Dermis microvascular lymphatic vessel endothelial cell (primary cell): ENCODE data around the gene ESX1. TPM values are rescaled to one million over a fixed set of nuclear protein-coding genes. Genes with fewer than 3 reads are reported as not detected.
"Not testable (repeated sequence)": the region's sequence is repeated elsewhere in the genome, so short reads cannot be mapped to it uniquely, and the experiment has no call there.

Experiments
- DNase-seq, 2 donors: peaks; one replicate each; pipeline versions ENCODE4 v3.0.0 to v3.0.0-alpha.2; 2010; ENCODE audit warnings: low read depth in 2 of 2
- total RNA-seq: library from RNA; depleted of rRNA; stranded (reverse); fragments of >200 nt; gene quantifications from 2 replicates; pipeline ENCODE4 v1.2.1, GENCODE V29; 2014

The ESX1 gene
- under 0.01 and 0.13 TPM in 2 replicates for total RNA-seq

DNA sequence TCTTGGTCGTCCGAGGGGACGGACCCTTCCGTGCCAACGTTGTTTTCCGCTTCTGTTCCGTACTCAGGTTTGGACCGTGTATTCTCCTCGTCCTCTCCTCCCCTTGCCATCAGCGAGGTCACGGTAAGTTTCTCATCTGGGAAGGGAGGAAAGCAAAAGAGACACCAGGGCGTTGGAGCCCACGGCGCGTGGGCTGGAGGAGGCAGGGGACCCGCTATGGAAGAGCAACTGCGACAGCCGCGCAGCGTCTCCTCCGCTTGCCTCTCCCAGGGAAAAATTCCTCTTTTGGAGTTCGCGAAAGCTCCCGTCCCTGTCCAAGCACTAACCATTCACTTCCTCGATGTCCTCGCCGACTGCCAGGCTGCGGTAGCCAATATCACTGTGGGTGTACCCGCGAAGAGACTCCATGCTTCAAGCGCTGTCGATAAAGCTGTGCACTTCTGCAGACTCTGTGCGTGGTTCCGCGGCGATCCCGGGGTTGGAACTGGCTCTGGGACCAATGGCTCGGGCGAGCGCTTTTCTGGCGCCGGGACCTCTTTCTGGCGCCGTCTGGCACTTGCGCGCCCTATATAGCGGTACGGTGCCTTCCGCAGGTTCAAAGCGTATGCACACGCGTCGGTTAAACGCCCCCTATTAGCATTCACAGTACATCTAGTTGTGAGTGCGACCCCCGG is at the start of gene ESX1:
Gene ESX1 (minus strand): TSS at position 492 of the 674 bp plus-strand sequence. CDS start 84 bp downstream, at position 408.
- DNase-seq = peak in 1 of 2 donors; percentile 37

DNA sequence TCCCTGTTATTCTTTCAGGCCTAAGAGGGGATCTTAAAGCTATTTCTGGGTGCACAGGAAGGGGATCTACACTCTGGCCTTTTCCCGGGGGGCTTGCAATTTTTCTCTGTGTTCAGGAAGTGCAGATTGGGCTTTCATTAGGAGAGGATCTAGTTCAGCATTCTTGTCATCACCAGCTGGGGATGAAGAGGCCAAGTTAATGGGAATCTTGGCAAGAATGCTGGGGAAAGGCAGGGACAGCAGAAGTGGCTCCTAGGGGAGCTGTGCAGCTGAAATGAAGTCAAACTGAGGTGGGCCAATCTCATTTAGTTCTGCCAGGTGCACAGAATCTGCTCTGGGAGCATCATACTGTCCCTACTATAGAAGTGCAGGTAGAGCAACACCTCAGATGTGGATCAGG is 40.9 kb upstream of the ESX1 start:
- DNase-seq = no peak

DNA sequence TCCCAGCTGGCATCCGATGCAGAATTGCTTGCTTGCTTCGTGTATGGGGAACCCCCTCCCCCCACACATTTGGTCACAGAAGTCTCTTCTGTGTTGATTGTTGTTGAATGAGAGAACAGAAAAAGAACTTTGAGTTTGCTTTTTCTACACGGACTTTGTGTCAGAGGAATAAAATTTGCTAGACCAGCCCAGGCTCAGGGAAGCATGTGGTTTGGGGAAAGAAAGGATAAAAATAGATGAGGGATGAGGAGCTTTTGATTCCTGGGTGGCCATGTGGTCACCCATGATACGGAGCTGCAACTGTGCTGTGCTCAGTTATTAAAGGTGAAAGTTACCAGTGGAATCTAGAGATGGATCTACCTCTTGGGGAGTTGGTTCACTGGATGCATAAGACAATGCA is 34.2 kb upstream of the ESX1 start:
- no peak for DNase-seq

DNA sequence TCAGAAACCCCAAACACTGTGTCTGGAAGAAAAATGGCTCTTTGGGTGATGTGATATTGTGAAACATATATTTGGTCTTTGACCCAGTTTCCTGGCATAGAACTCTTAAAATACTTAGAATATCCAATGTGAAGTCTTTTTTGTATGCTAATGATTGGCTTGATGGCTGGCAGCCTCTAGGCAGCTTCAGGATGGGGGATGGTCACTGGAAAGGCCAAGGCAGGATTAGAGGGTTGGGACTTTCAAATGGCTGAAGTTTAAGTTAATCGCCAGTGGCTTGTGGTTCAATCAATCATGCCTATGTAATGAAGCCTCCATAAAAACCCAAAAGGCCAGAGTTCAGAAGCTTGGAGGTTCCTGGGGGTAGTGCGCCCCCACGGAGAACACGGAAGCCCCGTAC is 33.5 kb upstream of the ESX1 start:
- no peak for DNase-seq

DNA sequence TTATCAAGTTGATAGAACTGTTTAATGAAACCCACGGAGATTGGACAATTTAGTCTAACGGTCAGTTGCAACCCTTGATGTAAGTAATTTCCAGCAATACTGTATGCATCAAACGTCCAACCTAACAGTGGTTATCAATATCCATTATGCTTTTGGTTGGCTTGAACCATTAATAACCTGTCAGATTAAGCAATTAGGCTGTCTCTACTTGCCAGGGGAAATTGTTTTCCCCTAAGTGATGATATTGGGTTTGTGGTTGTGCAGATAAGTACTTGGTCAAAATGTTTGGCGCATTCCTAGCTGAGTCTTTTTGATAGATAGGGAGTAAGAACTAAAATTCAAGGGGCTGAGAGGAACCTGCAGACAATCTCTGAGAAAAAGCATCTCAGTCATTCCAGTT is 30.5 kb upstream of the ESX1 start:
- no peak for DNase-seq

DNA sequence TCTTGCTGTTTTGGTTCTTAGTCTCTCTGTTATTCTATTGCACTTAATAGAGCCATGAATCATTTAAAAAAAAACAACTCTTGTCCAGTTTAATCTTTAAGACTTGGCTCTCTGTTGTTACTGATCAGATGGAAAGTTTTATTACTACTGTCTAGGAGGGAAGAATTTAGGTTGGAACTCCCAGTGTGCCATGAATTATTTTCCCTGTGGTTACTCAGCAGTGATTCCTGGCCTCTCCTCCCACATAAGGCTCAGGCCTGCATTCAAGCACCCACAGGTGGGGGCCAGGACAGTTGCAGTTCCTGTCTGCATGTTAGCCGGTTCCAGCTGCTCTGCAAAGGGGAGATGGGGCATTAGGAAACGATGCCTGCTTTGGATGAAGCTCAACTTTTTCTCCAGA is 29.8 kb upstream of the ESX1 start:
- no peak for DNase-seq

DNA sequence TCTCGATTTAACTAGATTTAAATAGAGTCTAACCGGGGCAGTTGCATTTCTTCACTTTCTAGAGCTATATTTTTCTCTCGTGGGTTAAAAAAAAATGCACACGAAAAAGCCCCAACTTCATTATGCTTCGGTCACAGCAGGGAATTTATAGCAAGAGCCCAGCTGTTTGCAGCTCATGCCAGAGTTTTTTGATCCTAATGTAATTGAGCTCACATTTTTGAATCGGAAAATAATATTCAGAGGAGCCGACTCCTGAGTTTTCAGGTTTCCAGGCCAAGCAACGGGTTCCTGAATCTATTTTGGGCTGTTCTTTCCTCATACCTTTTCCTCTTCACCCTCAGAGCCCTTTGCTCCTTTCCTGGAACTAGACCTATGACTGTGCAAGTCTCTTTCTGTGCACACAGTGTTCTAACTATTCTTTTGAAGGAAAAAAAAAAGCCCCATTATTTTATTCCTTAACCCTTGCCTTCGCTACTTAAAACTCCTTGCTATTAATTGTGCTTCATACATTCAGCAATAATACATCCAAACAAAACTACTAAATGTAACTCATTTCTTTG is 27.5 kb upstream of the ESX1 start:
- DNase-seq = peak in 1 of 2 donors; percentile 24

DNA sequence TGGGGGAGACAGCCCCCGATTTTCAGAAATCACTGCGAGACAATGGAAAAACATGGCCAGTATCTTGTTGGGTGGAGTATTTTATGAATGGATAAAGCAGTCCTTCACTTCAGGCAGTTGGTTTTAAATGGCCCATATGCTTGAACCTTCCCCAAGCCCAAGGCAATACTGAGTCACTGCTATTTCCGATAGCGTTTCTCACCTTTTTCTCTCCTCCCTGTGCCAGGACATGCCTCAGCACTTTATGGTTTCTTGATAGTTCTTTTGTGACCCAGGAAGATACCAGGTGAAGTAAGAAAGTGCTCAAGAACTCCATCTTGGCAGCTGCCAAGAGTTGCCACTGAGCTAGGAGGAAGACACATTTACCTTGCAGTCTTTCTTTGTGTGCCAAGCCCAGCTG is 26.8 kb upstream of the ESX1 start:
- DNase-seq = no peak

DNA sequence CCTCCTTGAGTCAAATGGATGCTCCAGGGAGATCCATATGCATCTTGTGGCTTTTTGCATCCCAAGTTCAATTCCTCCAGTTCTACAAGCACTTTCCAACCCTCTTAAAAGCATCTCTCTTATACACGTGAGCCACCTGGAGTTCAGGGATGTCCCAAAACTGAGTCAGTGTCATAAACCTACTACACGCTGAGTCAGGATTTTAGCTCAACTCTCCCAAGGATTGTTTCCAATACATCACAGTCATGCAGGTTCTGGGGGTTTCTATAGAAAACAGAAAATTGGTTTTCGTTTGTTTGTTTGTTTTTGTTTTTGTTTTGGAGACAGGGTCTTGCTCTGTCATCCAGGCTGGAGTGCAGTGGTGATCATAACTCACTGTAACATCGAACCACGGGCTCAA is 25.9 kb upstream of the ESX1 start:
- no peak for DNase-seq

DNA sequence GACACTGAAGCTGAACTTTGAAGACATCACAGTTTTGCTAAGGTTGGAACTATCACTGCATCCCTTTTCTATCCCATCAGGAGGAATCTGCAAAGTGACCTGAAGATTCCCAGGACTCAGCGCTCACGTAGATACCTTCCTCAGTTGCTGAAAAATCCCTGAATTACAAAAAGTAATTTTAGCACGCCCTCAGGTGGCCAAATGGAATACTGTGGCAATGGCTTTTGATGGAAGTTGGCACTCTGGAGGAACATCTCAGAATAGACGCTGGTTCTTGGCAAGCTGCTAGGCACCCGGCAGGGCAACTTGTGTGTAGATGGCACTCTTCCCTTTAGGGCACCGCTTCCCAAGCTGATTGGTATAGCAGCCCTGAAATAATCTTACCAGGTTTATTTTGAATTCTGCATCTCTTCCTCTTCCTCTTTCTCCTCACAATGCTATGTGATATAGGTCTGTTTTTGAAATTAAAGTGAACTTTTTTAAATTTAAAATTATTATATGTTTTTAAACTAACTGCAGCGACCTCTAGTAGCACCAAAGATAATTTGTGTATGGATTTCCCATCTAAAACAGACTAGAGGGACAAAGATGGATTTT is 16.3 kb upstream of the ESX1 start:
- DNase-seq = peak in 1 of 2 donors; percentile 49

DNA sequence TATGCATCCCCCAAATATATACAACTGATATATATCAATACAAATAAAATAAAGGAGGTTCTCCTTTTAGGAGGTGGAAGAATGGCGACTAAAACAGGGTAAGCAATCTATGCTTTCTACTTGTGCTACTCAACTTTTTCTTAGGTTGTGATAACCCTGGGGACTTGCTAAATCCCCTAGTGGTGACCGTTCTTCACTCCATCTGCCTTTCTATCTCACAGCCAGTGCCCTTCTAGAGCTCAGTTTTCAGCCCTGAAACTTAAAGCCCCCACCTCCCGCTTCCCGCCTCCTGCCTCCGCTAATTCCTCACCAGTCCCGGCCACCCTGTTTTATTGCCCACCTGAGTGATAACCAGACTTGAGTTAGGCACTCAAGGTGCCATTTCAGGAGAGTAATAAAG is 15.5 kb upstream of the ESX1 start:
- DNase-seq = no peak

DNA sequence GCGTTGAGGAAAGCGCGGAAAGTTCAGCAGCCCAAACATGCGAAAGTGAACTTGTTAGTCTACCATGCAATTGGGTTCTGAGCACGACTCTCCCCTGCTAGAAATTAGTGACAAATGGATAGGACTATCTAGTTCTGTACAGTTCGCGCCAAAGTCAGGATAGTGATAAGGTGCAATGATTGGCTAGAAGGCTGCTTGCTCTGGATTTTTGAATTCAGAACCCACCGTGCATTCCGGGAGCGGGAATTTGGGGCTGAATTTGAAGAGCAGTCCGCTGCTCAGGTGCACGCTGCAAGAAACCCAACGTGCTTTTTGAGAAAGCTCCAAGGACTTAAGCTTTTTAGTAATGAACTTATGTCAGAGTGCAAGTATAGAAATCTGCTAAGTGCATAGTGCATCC is 732 bp upstream of the ESX1 start:
- DNase-seq = peak in 1 of 2 donors; percentile 1

DNA sequence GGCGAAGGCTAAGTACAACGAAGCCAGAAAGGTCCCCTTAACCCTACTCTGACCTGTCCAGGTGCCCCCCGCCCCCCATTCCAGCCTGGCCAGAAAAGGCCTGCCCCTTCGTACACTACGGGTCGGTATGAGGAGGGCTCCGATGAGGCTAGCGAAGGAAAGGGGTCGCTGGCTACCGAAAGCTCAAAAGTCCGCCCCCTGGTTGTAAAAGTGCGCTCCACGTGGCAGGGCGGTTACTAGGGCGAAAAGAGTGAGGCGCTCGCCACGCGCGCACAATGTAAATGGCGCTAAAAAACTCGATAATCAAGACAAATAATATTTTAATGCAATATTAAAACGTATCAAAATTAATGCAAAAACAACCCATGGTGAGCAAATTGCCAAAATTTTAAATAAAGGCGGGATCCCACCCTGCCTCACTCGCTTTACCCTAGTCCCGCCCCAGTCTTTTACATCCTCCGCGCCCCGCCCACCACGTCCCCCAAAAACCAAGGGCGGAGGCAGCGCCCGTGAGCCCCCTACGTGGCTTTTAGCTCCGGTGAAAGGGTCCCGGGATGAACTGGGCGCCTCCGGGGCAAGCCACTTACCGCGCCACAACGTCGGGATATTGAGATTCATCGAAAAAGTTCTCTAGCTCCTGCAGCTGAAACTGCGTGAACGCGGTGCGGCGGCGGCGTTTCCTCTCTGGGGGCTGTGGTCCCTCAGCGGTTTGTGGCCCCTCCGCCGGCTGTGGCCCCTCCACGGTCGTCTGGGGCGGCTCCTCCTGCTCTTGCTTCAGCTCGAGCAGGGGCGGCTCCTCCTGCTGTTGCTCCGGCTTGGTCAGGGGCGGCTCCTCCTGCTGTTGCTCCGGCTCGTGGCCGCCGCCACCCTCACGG is 929 bp downstream of the ESX1 start:
- DNase-seq = peak in 1 of 2 donors; percentile 27

DNA sequence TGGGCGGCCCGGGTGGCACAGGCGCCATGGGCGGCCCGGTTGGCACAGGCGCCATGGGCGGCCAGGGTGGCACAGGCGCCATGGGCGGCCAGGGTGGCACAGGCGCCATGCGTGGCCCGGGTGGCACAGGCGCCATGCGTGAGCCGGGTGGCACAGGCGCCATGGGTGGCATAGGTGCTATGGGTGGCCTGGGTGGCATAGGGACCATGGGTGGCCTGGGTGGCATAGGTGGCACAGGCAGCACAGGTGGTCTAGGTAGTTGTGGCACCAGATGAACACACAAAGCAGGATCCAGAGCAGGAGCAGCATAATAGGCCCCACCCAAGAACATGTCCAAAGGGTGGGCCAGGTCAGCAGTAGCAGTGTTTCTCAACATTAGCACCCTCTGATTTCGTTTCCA is 4.3 kb downstream of the ESX1 start:
- no peak for DNase-seq

DNA sequence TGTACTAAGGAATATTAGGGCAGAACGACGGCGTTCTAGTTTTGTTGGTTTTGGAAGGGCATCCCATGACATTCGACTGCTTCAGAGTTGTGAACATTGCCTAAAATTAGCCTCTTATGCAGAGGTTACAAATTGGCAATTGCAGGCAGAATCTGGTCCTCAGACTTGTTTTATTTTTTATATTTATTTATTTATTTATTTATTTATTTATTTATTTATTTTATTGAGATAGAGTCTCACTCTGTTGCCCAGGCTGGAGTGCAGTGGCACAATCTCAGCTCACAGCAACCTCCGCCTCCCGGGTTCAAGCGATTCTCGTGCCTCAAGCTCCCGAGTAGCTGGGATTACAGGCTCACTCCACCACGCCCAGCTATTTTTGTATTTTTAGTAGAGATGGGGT is 24.7 kb downstream of the ESX1 start:
- not testable (repeated sequence) for DNase-seq

DNA sequence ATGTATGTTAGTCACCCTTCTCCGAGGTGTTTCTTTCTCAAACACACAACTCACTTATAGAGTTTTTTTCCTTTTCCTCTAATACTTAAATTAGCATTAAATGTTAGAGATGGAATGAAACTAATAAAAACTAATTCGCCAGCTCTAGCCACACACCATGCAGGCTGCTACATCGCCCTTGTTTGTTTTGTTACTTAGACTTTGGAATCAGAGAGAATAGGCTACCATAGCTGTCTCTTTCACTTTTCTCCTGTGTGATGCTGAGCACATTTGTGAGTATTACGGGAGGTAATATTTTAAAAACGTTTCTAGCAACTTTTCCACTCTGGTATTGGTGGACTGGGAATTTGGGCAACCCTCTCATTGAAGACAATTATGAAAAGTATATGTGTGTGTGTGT is 43.5 kb downstream of the ESX1 start:
- DNase-seq = no peak

DNA sequence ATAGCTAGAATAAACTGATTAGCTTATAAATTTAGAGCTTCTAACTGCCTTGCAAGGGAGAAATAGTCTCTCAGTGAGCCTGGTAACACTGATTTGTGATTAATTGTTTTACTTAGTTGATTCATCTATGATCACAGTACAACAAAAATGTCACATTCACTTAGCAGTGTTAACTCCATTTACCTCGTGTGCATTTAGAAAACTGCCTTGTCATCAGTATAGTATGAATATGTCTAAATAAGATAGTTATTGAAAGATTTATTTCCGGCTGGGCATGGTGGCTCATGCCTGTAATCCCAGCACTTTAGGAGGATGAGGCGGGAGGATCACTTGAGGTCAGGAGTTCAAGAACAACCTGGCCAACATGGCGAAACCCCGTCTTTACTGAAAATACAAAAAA is 49.2 kb downstream of the ESX1 start:
- DNase-seq = no peak

Other genes starting within 250 kb of the ESX1 start
- not detected in 2 replicates for gene H2BW1, start 241.2 kb downstream of the ESX1 start, total RNA-seq
- not detected in 2 replicates for gene H2BW2, start 215.0 kb downstream of the ESX1 start, total RNA-seq
- gene TMSB15C, start 178.7 kb downstream of the ESX1 start, total RNA-seq = 4.7 and 10.9 TPM in 2 replicates
- 1.2 and 3.3 TPM in 2 replicates for gene ZCCHC18, start 142.4 kb downstream of the ESX1 start, total RNA-seq
- gene SLC25A53, start 97.9 kb downstream of the ESX1 start, total RNA-seq = 7.6 and 8.5 TPM in 2 replicates
- gene FAM199X, start 88.5 kb downstream of the ESX1 start, total RNA-seq = 22.6 and 23.5 TPM in 2 replicates